ENCODE results near the gene PCIF1.

The PCIF1 gene

DNA sequence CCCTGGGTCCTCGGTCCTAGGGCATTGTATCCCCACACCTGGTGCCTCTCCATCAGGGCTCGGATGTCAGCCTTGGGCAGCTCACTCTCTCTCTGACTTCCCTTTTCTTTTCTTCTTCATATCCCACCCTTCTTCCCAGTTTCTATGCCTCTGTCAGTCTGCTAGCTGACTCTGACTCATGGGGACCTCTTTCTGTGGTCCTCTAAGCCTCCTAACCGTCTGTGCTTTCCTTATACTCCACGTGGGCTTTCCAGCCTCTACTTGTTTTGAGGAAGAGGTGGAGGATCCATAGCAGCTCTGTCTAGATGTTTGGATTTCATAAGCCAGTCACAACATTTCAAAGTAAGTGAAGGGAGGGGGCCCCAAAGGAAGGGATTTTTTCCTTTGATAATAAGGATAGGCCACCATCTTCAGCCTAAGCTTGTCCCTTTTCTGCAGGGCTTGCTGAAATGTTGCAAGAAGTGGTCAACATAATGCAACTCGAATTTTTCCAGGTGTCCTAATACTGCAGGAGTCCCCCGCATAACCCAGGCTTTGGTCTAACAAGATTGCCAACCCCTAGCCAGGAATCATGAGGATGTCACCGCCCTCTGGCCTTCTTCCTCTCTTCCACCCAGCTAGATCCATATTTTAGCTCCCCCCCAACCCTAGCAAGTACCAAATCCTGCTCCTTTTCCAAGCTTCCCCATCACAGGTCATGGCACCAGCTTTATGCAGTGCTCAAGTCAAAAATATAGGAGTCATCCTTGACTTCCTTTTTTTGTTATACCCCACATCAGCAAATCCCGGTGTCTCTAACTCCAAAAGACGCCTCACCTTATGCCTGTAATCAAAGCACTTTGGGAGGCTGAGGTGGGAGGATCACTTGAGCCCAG is 13.8 kb upstream of the PCIF1 start:
- TF ChIP-seq, protein P1, sequence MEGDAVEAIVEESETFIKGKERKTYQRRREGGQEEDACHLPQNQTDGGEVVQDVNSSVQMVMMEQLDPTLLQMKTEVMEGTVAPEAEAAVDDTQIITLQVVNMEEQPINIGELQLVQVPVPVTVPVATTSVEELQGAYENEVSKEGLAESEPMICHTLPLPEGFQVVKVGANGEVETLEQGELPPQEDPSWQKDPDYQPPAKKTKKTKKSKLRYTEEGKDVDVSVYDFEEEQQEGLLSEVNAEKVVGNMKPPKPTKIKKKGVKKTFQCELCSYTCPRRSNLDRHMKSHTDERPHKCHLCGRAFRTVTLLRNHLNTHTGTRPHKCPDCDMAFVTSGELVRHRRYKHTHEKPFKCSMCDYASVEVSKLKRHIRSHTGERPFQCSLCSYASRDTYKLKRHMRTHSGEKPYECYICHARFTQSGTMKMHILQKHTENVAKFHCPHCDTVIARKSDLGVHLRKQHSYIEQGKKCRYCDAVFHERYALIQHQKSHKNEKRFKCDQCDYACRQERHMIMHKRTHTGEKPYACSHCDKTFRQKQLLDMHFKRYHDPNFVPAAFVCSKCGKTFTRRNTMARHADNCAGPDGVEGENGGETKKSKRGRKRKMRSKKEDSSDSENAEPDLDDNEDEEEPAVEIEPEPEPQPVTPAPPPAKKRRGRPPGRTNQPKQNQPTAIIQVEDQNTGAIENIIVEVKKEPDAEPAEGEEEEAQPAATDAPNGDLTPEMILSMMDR (IDR thresholded peaks at IDR 0.05; ENCODE audit: insufficient read depth, low read length, missing control alignments): no peak
- POLR2A ChIA-PET: interaction anchor here (1.9 kb wide), 1 partner anchor 14 kb away, joined by 13 read pairs; the partner anchor contains the start of gene PCIF1
- no peak overlapping the region for H3K4me3 ChIP-seq (ENCODE audit: low read depth, low read length)
- CTCF ChIA-PET: interaction anchor here (0.8 to 0.9 kb wide), 2 partner anchors 12 to 13 kb away, joined by 3 to 4 read pairs; no protein-coding TSS in a partner anchor
- DNase-seq (ENCODE audit: low read depth, low spot score): no peak

DNA sequence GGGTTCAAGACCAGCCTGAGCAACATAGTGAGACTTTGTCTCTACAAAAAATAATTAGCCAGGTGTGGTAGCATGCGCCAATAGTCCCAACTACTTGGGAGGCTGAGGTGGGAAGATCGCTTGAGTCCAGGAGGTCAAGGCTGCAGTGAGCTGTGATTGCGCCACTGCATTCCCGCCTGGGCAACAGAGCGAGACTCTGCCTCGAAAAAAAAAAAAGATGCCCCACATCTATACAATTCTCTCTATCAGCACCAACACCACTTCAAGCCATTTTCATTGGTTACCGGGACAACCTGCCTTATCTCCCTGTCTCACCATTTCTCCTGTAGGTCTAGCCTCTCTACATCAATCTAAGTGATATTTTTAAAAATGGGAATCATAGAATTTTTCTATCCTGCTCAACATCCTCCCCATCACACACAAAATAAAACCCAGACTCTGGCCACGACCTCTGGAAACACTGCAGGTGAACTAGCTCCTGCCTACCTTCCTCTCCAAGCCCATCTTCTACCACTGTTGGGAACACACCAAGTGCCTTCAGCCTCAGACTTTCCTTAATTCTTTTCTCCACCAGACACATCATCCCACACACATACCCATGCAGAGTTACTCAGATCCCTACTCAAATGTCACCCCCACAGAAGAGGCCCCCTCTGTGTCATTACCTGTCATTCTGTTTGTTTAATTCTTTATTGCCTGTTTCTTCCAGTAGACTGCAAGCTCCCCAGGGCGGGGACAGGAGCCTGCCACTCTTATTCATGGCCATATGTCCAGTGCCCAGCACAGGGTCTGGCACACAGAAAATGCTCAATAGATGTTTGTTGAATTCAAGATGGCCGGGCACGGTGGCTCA is 12.9 kb upstream of the PCIF1 start:
- TF ChIP-seq, protein P1 (IDR thresholded peaks at IDR 0.05; ENCODE audit: insufficient read depth, low read length, missing control alignments): no peak
- POLR2A ChIA-PET: interaction anchor here (4.8 kb wide), 1 partner anchor 13 kb away, joined by 31 read pairs; the partner anchor contains the start of gene PCIF1
- DNase-seq (ENCODE audit: low read depth, low spot score): no peak
- H3K4me3 ChIP-seq (ENCODE audit: low read depth, low read length): no peak overlapping the region
- CTCF ChIA-PET: interaction anchor here (2.0 kb wide), 1 partner anchor 12 kb away, joined by 5 read pairs; no protein-coding TSS in a partner anchor

DNA sequence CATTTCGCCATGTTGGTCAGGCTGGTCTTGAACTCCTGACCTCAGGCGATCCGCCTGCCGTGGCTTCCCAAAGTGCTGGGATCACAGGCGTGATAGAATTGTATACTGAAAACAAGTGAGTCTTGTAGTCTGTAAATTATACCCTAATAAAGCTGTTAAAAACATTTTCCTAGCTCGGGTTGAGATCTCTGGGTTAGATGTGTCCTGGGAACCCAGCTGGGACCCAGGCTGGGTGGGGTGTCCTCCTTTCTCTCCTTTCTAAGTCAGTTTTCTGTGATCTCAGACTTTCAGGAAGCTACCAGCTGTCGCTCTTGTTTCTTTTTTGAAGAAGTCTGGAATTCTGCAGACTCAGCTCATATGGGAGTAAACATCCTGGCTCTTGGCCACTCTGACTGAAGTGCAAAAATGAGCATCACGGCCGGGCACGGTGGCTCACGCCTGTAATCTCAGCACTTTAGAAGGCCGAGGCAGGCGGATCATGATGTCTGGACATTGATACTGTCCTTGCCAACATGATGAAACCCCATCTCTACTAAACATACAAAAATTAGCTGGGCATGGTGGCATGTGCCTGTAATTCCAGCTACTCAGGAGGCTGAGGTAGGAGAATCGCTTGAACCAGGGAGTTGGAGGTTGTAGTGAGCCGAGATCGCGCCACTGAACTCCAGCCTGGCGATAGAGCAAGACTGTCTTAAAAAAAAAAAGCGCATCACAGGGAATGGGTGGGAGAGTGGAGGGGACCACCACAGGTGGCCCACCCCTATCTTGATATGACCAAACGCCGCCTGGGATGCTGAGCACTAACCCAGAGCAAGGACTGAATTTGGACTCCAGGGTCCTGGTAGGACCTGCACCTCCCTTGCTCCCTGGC is 9.9 kb upstream of the PCIF1 start:
- POLR2A ChIA-PET: interaction anchor here (1.1 to 4.8 kb wide), 2 partner anchors 10 to 12 kb away, joined by 4 to 31 read pairs; partner anchors contain the start of gene PCIF1
- CTCF ChIA-PET: interaction anchor here (1.2 to 1.9 kb wide), 3 partner anchors 9 to 45 kb away, joined by 4 to 5 read pairs (median 4); no protein-coding TSS in a partner anchor
- no peak overlapping the region for H3K4me3 ChIP-seq (ENCODE audit: low read depth, low read length)
- no peak for DNase-seq (ENCODE audit: low read depth, low spot score)
- TF ChIP-seq, protein P1 (IDR thresholded peaks at IDR 0.05; ENCODE audit: insufficient read depth, low read length, missing control alignments): no peak

DNA sequence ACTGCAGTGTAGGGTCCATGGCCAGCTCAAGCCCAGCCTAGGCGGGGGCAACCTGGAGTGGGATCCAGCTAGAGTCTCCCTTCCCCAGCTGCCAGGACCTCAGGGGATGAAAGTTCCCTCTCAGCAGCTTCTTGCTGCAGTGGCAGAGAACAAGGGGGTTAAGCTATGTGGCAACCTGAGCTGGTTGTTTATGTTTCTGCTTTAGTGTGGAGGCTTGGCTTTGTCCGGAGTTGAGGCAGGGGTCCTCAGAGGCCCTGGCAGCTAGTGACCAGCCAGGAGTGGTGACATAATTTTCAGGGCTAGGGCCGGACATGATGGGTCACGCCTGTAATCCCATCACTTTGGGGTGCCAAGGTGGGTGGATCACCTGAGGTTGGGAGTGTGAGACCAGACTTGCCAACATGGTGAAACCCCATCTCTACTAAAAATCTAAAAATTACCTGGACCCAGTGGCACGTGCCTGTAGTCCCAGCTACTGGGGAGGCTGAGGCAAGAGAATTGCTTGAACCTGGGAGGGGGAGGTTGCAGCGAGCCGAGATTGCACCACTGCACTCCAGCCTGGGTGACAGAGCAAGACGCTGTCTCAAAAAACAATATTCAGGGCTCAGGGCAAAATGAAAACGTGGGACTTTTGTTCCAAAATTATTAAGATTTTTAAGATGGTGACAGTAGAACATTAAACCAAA is 8.5 kb upstream of the PCIF1 start:
- H3K4me3 ChIP-seq (ENCODE audit: low read depth, low read length): no peak overlapping the region
- ChIA-PET CTCF (interaction anchor here (0.7 to 1.9 kb wide), 2 partner anchors 7 to 36 kb away, joined by 3 to 4 read pairs; no protein-coding TSS in a partner anchor), POLR2A (interaction anchor here (4.8 kb wide), 1 partner anchor 8 kb away, joined by 31 read pairs; the partner anchor contains the start of gene PCIF1)
- TF ChIP-seq, protein P1 (IDR thresholded peaks at IDR 0.05; ENCODE audit: insufficient read depth, low read length, missing control alignments): no peak
- no peak for DNase-seq (ENCODE audit: low read depth, low spot score)

DNA sequence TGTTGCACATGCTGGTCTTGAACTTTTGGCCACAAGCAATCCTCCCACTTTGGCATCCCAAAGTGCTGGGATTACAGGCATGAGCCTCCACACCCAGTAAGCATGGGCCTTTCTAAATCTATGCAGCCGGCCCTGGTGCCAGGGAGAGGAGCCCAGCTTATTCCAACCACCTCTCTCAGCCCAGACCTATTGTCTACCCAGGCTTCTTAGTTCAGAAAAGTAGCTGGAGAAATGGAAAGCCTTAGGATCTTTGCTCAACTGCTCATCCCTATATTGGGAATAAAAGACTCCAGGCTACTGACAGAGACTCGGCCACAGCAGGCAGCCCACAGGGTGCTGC is 7.8 kb upstream of the PCIF1 start:
- no peak overlapping the region for H3K4me3 ChIP-seq (ENCODE audit: low read depth, low read length)
- TF ChIP-seq, protein P1 (IDR thresholded peaks at IDR 0.05; ENCODE audit: insufficient read depth, low read length, missing control alignments): no peak
- DNase-seq (ENCODE audit: low read depth, low spot score): no peak
- POLR2A ChIA-PET: interaction anchor here (4.8 kb wide), 1 partner anchor 8 kb away, joined by 31 read pairs; the partner anchor contains the start of gene PCIF1
- CTCF ChIA-PET: interaction anchor here (0.8 kb wide), 1 partner anchor 37 kb away, joined by 3 read pairs; no protein-coding TSS in a partner anchor
